ENCODE results near the gene RHCG. TPM values are rescaled to one million over a fixed set of nuclear protein-coding genes. Genes with fewer than 3 reads are reported as not detected.

RHCG gene
- total RNA-seq, 1 experiment from 2014 or later = not detected

DNA sequence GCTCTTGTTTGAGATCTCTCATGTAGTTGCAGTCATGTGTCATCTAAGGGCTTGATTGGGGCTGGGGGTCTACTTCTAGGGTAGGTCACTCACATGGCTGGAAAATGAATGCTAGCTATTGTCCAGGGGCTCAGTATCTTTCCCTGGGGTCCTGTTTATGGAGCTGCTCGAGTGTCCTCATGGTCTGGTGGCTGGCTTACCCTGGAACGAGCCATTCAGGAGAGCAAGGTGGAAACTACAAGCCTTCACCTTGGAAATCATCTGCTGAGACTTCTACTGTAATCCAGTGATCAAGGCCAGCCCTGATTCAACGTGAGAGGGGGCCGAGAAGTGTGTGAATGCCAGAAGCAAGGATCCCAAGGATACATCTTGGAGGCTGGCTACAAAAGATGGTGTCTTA, 16.2 kb upstream of the RHCG start:
- ChIA-PET CTCF (no interaction called here), POLR2A (ENCODE audit: unreplicated experiment) (no interaction called here)
- Histone ChIP-seq H2AFZ (ENCODE audit: low read length) (no peak overlapping the region), H3K27ac (ENCODE audit: low read length) (no peak overlapping the region), H4K20me1 (ENCODE audit: low read length) (no peaks in the 10 kb centered on the region), H3K27me3 (ENCODE audit: low read length) (no peaks in the 10 kb centered on the region), H3K4me2 (ENCODE audit: low read length) (no peak overlapping the region), H3K9me2 (replicated peaks; ENCODE audit: low read length) (no peaks in the 10 kb centered on the region), H3K36me3 (ENCODE audit: low read depth, low read length) (no peaks in the 10 kb centered on the region), H3K9me3 (ENCODE audit: low read length) (no peaks in the 10 kb centered on the region), H3K9ac (ENCODE audit: low read length) (no peak overlapping the region), H3K4me3 (ENCODE audit: low read length) (no peak overlapping the region), H3K4me1 (ENCODE audit: insufficient read depth, low read length) (peaks cover 16% of the 10 kb centered on the region), H3F3A (ENCODE audit: low read length, unreplicated experiment) (no peaks in the 10 kb centered on the region), H3K79me2 (ENCODE audit: low read length) (no peaks in the 10 kb centered on the region)
- ATAC-seq (no peak), DNase-seq (no peak)
- TF ChIP-seq EZH2 (IDR thresholded peaks at IDR 0.05; ENCODE audit: low read length, unreplicated experiment) (no peak), EZH2phosphoT487 (IDR thresholded peaks at IDR 0.05; ENCODE audit: borderline replicate concordance, low read length) (no peak)
- TF ChIP-seq, protein P1, sequence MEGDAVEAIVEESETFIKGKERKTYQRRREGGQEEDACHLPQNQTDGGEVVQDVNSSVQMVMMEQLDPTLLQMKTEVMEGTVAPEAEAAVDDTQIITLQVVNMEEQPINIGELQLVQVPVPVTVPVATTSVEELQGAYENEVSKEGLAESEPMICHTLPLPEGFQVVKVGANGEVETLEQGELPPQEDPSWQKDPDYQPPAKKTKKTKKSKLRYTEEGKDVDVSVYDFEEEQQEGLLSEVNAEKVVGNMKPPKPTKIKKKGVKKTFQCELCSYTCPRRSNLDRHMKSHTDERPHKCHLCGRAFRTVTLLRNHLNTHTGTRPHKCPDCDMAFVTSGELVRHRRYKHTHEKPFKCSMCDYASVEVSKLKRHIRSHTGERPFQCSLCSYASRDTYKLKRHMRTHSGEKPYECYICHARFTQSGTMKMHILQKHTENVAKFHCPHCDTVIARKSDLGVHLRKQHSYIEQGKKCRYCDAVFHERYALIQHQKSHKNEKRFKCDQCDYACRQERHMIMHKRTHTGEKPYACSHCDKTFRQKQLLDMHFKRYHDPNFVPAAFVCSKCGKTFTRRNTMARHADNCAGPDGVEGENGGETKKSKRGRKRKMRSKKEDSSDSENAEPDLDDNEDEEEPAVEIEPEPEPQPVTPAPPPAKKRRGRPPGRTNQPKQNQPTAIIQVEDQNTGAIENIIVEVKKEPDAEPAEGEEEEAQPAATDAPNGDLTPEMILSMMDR (conservative IDR thresholded peaks at IDR 0.05; ENCODE audit: low read depth, low read length) = no peak
- intact Hi-C loops (cut with micrococcal nuclease) = no loop called here
- no TSS peak for BruUV-seq (replicated peaks)

DNA sequence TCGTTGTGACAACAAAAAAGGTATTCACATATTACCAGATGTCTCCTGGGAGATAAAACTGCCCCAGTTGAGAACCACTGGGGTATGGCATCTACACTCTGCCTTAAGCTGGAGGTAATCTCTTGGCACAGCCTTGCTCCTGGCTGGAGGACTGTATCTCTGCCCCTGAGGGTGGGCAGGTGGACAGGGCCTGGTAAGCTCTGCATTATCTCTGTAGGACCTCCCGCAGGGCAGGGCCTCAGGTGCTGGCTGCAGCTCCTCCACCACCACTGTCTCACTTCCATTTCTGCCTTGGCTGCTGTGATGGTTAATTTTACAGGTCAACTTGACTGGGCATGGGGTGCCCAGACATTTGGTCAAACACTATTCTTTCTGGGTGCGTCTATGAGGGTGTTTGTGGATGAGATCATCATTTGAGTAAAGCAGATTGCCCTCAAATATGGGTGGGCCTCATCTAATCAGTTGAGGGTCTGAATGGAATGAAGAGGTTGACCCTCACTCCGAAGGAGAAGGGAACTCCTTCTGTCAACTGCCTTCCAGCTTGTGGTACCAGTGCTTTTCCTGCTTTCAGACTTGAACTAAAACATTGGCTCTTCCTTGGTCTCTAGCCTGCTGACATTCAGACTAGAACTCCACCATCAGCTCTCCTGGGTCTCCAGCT, 9.8 kb upstream of the RHCG start:
- H3K36me3 ChIP-seq (ENCODE audit: low read depth, low read length) = no peaks in the 10 kb centered on the region
- no peaks in the 10 kb centered on the region for H3K79me2 ChIP-seq (ENCODE audit: low read length)
- no peaks in the 10 kb centered on the region for H3K9me2 ChIP-seq (replicated peaks; ENCODE audit: low read length)
- intact Hi-C loops (cut with micrococcal nuclease) = no loop called here
- peaks cover 20% of the 10 kb centered on the region for H3K4me1 ChIP-seq (ENCODE audit: insufficient read depth, low read length)
- DNase-seq (no peak), ATAC-seq (no peak)
- no peak overlapping the region for H3K4me2 ChIP-seq (ENCODE audit: low read length)
- POLR2A ChIA-PET (ENCODE audit: unreplicated experiment) = no interaction called here
- H3K27ac ChIP-seq (ENCODE audit: low read length) = no peak overlapping the region
- no peak overlapping the region for H3K9ac ChIP-seq (ENCODE audit: low read length)
- no peaks in the 10 kb centered on the region for H3K27me3 ChIP-seq (ENCODE audit: low read length)
- no peaks in the 10 kb centered on the region for H4K20me1 ChIP-seq (ENCODE audit: low read length)
- H2AFZ ChIP-seq (ENCODE audit: low read length) = no peak overlapping the region
- no peaks in the 10 kb centered on the region for H3K9me3 ChIP-seq (ENCODE audit: low read length)
- H3F3A ChIP-seq (ENCODE audit: low read length, unreplicated experiment) = no peaks in the 10 kb centered on the region
- TF ChIP-seq, protein P1 (conservative IDR thresholded peaks at IDR 0.05; ENCODE audit: low read depth, low read length) = no peak
- TF ChIP-seq EZH2 (IDR thresholded peaks at IDR 0.05; ENCODE audit: low read length, unreplicated experiment) (no peak), EZH2phosphoT487 (IDR thresholded peaks at IDR 0.05; ENCODE audit: borderline replicate concordance, low read length) (no peak)
- no peak overlapping the region for H3K4me3 ChIP-seq (ENCODE audit: low read length)
- CTCF ChIA-PET = no interaction called here
- no TSS peak for BruUV-seq (replicated peaks)

DNA sequence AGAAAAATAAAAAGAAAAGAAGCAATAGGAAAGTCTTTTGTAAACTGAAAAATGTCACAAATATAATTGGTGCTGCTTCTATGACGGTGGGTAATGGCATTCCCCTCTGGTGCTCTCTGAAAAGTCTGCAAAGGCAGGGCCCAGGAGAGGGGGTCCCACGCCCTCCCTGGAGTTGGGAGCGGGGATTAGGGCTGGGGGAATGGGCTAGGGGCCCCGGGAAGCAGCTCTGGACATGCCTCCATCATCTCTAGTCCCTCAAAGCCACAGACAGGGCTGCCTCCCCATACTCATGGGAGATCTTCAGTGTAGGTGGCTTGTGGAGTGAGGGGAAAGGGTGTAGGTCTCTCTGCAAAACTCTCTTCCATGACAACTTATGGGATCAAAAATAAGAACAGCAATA, 7.8 kb upstream of the RHCG start:
- BruUV-seq (replicated peaks) = no TSS peak
- TF ChIP-seq EZH2 (IDR thresholded peaks at IDR 0.05; ENCODE audit: low read length, unreplicated experiment) (no peak), EZH2phosphoT487 (IDR thresholded peaks at IDR 0.05; ENCODE audit: borderline replicate concordance, low read length) (no peak)
- TF ChIP-seq, protein P1 (conservative IDR thresholded peaks at IDR 0.05; ENCODE audit: low read depth, low read length) = no peak
- ChIA-PET POLR2A (ENCODE audit: unreplicated experiment) (no interaction called here), CTCF (no interaction called here)
- H4K20me1 ChIP-seq (ENCODE audit: low read length) = no peaks in the 10 kb centered on the region
- H3F3A ChIP-seq (ENCODE audit: low read length, unreplicated experiment) = no peaks in the 10 kb centered on the region
- no peak for DNase-seq
- no peaks in the 10 kb centered on the region for H3K9me3 ChIP-seq (ENCODE audit: low read length)
- no peak overlapping the region for H2AFZ ChIP-seq (ENCODE audit: low read length)
- H3K27ac ChIP-seq (ENCODE audit: low read length) = peak overlapping the region; percentile 76
- no peaks in the 10 kb centered on the region for H3K27me3 ChIP-seq (ENCODE audit: low read length)
- intact Hi-C loops (cut with micrococcal nuclease) = no loop called here
- H3K9me2 ChIP-seq (replicated peaks; ENCODE audit: low read length) = no peaks in the 10 kb centered on the region
- H3K4me2 ChIP-seq (ENCODE audit: low read length) = no peak overlapping the region
- peaks cover 32% of the 10 kb centered on the region for H3K4me1 ChIP-seq (ENCODE audit: insufficient read depth, low read length)
- H3K9ac ChIP-seq (ENCODE audit: low read length) = peak overlapping the region; percentile 5; the same call in 1 of the 2 replicates
- H3K79me2 ChIP-seq (ENCODE audit: low read length) = no peaks in the 10 kb centered on the region
- H3K36me3 ChIP-seq (ENCODE audit: low read depth, low read length) = no peaks in the 10 kb centered on the region
- no peak overlapping the region for H3K4me3 ChIP-seq (ENCODE audit: low read length)
- ATAC-seq = no peak
